ENCODE data around the gene CIDEA.
A peak's percentile ranks its signal among the peaks of the same experiment; 100 is the strongest.

The CIDEA gene

GRCh38 chr18:12271376-12272235, 17.4 kb downstream of the CIDEA start:
- H3K4me3 ChIP-seq (replicated peaks; ENCODE audit: insufficient read depth, low read length), result peak overlapping the region; percentile 47
- no peak overlapping the region for H3K27ac ChIP-seq (replicated peaks)
- H3K27me3 ChIP-seq (ENCODE audit: insufficient read depth, poor library complexity, severe bottlenecking), result peaks cover 7% of the 10 kb centered on the region
- peak; percentile 39 to 69 for DNase-seq (ENCODE audit: low read depth in 1 of 2, low spot score in 1 of 2)
- TF ChIP-seq, protein P1, sequence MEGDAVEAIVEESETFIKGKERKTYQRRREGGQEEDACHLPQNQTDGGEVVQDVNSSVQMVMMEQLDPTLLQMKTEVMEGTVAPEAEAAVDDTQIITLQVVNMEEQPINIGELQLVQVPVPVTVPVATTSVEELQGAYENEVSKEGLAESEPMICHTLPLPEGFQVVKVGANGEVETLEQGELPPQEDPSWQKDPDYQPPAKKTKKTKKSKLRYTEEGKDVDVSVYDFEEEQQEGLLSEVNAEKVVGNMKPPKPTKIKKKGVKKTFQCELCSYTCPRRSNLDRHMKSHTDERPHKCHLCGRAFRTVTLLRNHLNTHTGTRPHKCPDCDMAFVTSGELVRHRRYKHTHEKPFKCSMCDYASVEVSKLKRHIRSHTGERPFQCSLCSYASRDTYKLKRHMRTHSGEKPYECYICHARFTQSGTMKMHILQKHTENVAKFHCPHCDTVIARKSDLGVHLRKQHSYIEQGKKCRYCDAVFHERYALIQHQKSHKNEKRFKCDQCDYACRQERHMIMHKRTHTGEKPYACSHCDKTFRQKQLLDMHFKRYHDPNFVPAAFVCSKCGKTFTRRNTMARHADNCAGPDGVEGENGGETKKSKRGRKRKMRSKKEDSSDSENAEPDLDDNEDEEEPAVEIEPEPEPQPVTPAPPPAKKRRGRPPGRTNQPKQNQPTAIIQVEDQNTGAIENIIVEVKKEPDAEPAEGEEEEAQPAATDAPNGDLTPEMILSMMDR (IDR thresholded peaks at IDR 0.05; ENCODE audit: insufficient read depth, low read length), result peak; percentile 33
- no peak for TF ChIP-seq REST (IDR thresholded peaks at IDR 0.05; ENCODE audit: insufficient replicate concordance, low read depth)

DNA sequence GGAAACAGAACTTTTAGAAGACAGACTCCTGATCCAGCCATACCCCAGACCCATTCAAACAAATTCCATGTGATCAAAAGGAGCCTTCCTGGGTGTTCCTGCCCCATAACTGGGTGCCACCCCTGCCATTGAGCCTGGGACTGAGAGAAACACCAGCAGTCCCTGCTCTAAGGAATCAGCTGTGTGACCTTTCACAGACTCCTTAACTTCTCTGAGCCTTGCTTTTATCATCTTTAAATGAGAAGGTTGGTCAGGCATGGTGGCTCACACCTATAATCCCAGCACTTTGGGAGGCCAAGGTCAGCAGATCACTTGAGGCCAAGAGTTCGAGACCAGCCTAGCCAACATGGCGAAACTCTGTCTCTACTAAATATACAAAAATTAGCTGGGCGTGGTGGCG, 20.6 kb downstream of the CIDEA start:
- H3K27ac ChIP-seq (replicated peaks), result no peak overlapping the region
- no peak overlapping the region for H3K4me3 ChIP-seq (replicated peaks; ENCODE audit: insufficient read depth, low read length)
- H3K27me3 ChIP-seq (ENCODE audit: insufficient read depth, poor library complexity, severe bottlenecking), result peaks cover under 1% of the 10 kb centered on the region
- no peak for DNase-seq (ENCODE audit: low read depth in 1 of 2, low spot score in 1 of 2)
- no peak for TF ChIP-seq GABPA (IDR thresholded peaks at IDR 0.05; ENCODE audit: low read depth)
- TF ChIP-seq REST (IDR thresholded peaks at IDR 0.05; ENCODE audit: insufficient replicate concordance, low read depth), result no peak
- TF ChIP-seq, protein P1 (IDR thresholded peaks at IDR 0.05; ENCODE audit: insufficient read depth, low read length), result no peak
- no peak for TF ChIP-seq SPI1 (IDR thresholded peaks at IDR 0.05; ENCODE audit: borderline replicate concordance, low read depth)
- no peak for TF ChIP-seq POLR2AphosphoS5 (IDR thresholded peaks at IDR 0.05; ENCODE audit: low read depth)

DNA sequence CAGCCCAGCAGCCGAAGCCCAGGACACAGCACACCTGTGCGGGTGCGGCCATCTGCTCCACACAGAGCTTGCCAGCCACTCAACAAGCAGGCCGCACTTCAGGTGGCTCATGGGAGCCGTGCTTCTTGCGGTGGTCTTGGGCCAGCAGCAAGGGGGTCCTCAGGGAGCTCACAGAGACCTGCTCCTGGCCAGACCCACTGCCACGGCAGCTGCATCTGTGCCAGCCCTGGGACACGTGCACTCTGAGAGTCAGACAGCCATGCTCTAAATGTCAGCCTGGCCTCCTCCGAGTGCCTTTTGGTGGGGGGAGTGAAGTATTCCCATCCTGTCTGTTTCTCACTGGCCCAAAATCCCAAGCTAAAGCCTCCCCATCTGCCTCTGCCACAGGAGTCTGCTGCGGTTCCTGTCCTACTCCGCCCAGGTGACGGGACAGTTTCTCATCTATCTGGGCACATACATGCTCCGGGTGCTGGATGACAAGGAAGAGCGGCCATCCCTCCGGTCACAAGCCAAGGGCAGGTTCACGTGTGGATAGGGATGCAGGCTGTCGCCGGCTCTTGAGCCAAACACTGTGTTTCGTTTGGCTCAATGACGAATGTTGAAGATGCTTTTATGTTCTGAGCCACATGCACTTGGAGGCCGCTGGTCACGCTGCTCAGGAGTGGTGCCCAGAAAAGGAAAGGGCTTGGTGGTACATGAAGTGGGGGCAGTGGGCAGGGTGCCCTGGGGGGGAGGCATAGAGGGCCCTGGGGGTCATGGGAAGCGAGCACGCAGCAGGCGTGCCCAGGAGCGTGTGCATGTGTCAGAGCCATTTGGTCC, 22.8 kb downstream of the CIDEA start:
- Histone ChIP-seq H3K27me3 (ENCODE audit: insufficient read depth, poor library complexity, severe bottlenecking) (no peaks in the 10 kb centered on the region), H3K4me3 (replicated peaks; ENCODE audit: insufficient read depth, low read length) (no peak overlapping the region), H3K27ac (replicated peaks) (no peak overlapping the region)
- TF ChIP-seq SPI1 (IDR thresholded peaks at IDR 0.05; ENCODE audit: borderline replicate concordance, low read depth) (no peak), GABPA (IDR thresholded peaks at IDR 0.05; ENCODE audit: low read depth) (no peak), POLR2AphosphoS5 (IDR thresholded peaks at IDR 0.05; ENCODE audit: low read depth) (no peak), REST (IDR thresholded peaks at IDR 0.05; ENCODE audit: insufficient replicate concordance, low read depth) (no peak)
- TF ChIP-seq, protein P1 (IDR thresholded peaks at IDR 0.05; ENCODE audit: insufficient read depth, low read length), result no peak
- DNase-seq (ENCODE audit: low read depth in 1 of 2, low spot score in 1 of 2), result no peak

Measured in HL-60 (cell line).